Stimulated activated CD4-positive, alpha-beta T cell treated with anti-CD3 and anti-CD28 coated beads, TNF-alpha, amount 100 ng/mL, for 48 hours (primary cell): ENCODE data around the gene CMC2.

ENCODE experiments used
- DNase-seq, 3 donors: peaks; one replicate each; pipeline ENCODE4 v3.0.0-alpha.2; 2020; ENCODE audit warnings: low read depth in 3 of 3

Gene CMC2

GRCh38 chr16:81006813-81007695 lies at the start of gene CMC2, which contains the start of gene CENPN:
CMC2 (minus strand) TSS chr16:81006885; CDS start chr16:80997394, 9,491 bp downstream.
CENPN (plus strand) TSS chr16:81007214; CDS start chr16:81011940, 4,726 bp downstream.
- DNase-seq: peak; percentile 89 to 95 (median 93)

GRCh38 chr16:81053761-81054160 lies 47.1 kb upstream of the CMC2 start:
- no peak for DNase-seq

- no peak for DNase-seq
Measured at GRCh38 chr16:81042821-81043220, 36.1 kb upstream of the CMC2 start.

GRCh38 chr16:81041696-81042095 lies 35.0 kb upstream of the CMC2 start:
- no peak for DNase-seq

GRCh38 chr16:81040842-81041241 lies 34.2 kb upstream of the CMC2 start:
- no peak for DNase-seq

- DNase-seq: no peak
Measured at GRCh38 chr16:81040131-81040530, 33.4 kb upstream of the CMC2 start.

- DNase-seq: no peak
Measured at GRCh38 chr16:81036751-81037350, 30.2 kb upstream of the CMC2 start.

GRCh38 chr16:81035975-81036750 lies 29.5 kb upstream of the CMC2 start:
- peak in 2 of 3 donors; percentile 5 to 10 for DNase-seq

GRCh38 chr16:81035398-81035974 lies 28.8 kb upstream of the CMC2 start, which contains the start of gene ATMIN:
ATMIN (plus strand) TSS chr16:81035842; CDS start chr16:81035871, 29 bp downstream.
- DNase-seq: peak; percentile 68 to 86 (median 72)

GRCh38 chr16:81029930-81030604 lies 23.4 kb upstream of the CMC2 start:
- DNase-seq: no peak

GRCh38 chr16:81026429-81026828 lies 19.7 kb upstream of the CMC2 start:
- no peak for DNase-seq

GRCh38 chr16:81018496-81018895 lies 11.8 kb upstream of the CMC2 start:
- no peak for DNase-seq

- no peak for DNase-seq
Measured at GRCh38 chr16:81014672-81015071, 8.0 kb upstream of the CMC2 start.

- no peak for DNase-seq
Measured at GRCh38 chr16:81012974-81013373, 6.3 kb upstream of the CMC2 start.

GRCh38 chr16:81008505-81008789 lies 1.8 kb upstream of the CMC2 start:
- DNase-seq: no peak

GRCh38 chr16:81006211-81006812 lies 373 bp downstream of the CMC2 start:
- peak; percentile 58 to 73 (median 60) for DNase-seq

- DNase-seq: no peak
Measured at GRCh38 chr16:81005610-81006161, 999 bp downstream of the CMC2 start.

- no peak for DNase-seq
Measured at GRCh38 chr16:81004646-81005353, 1.9 kb downstream of the CMC2 start.

GRCh38 chr16:81003610-81004460 lies 2.9 kb downstream of the CMC2 start:
- DNase-seq: peak in 1 of 3 donors; percentile 21
